Breast epithelium (tissue), 3 donors: ENCODE measurements around the gene ZNF787.

ENCODE experiments used
- POLR2A ChIP-seq: fragments of 450-650 bp; IDR thresholded peaks from one replicate; pipeline ENCODE4 v1.6.1; 2016; ENCODE audit warnings: antibody characterized with exemption, mild to moderate bottlenecking, moderate library complexity
- TF ChIP-seq, protein P1 (sequence below), 3 donors: fragments of 450-650 bp; IDR thresholded peaks; one replicate each; pipeline ENCODE4 v1.5.1; 2016 to 2017; ENCODE audit warnings: antibody characterized with exemption in 3 of 3, mild to moderate bottlenecking in 3 of 3, moderate library complexity in 3 of 3

DNA sequence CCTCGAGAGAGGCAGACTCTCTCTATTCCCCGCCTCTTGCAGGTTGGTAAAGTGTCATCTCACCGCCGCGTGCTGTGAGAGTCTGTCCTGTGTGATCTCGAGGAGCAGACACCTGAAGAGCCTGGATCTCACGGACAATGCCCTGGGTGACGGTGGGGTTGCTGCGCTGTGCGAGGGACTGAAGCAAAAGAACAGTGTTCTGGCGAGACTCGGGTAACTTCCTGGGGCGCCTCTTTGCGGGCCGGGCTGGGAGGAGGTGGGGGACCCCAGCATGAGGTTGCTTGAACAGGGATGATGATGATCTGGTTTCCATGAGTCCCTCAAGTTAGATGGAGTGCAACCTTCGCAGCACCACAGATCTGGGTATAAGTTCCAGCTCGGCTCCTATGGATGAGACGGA is 67.5 kb downstream of the ZNF787 start:
- TF ChIP-seq, protein P1, sequence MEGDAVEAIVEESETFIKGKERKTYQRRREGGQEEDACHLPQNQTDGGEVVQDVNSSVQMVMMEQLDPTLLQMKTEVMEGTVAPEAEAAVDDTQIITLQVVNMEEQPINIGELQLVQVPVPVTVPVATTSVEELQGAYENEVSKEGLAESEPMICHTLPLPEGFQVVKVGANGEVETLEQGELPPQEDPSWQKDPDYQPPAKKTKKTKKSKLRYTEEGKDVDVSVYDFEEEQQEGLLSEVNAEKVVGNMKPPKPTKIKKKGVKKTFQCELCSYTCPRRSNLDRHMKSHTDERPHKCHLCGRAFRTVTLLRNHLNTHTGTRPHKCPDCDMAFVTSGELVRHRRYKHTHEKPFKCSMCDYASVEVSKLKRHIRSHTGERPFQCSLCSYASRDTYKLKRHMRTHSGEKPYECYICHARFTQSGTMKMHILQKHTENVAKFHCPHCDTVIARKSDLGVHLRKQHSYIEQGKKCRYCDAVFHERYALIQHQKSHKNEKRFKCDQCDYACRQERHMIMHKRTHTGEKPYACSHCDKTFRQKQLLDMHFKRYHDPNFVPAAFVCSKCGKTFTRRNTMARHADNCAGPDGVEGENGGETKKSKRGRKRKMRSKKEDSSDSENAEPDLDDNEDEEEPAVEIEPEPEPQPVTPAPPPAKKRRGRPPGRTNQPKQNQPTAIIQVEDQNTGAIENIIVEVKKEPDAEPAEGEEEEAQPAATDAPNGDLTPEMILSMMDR (IDR thresholded peaks at IDR 0.05) = no peak
- no peak for TF ChIP-seq POLR2A
